Small intestine (tissue), 7 donors: ENCODE measurements around the gene CCDC198. TPM values are rescaled to one million over a fixed set of nuclear protein-coding genes. Genes with fewer than 3 reads are reported as not detected.

ENCODE experiments used
- DNase-seq, 2 donors: peaks; one replicate each; pipeline versions ENCODE4 v3.0.0 to v3.0.0-alpha.2; 2013
- FAIRE-seq: peaks from 2 replicates; lab custom pipeline; 2012; peaks lifted over from hg19 to GRCh38; lab: Jason Lieb, UNC
- H3K27ac ChIP-seq, 3 donors: one replicate each; pipeline ENCODE4 v1.5.1; 2013; ENCODE audit warnings: low read length in 2 of 3, mild to moderate bottlenecking in 2 of 3, control low read depth in 1 of 3, inconsistent platforms in 1 of 3, low read depth in 1 of 3, moderate library complexity in 1 of 3
- H3K27me3 ChIP-seq, 3 donors: one replicate each; pipeline ENCODE4 v1.6.1; 2013; ENCODE audit warnings: low read length in 3 of 3, inconsistent platforms in 1 of 3; ENCODE audit not compliant: control insufficient read depth in 3 of 3, insufficient read depth in 3 of 3
- H3K36me3 ChIP-seq, 3 donors: one replicate each; pipeline ENCODE4 v1.6.1; 2013; ENCODE audit warnings: low read length in 3 of 3, inconsistent platforms in 1 of 3, low read depth in 1 of 3, mild to moderate bottlenecking in 1 of 3, moderate library complexity in 1 of 3; ENCODE audit not compliant: control insufficient read depth in 3 of 3, insufficient read depth in 2 of 3
- H3K4me1 ChIP-seq, 3 donors: one replicate each; pipeline ENCODE4 v1.6.1; 2013; ENCODE audit warnings: low read length in 2 of 3, inconsistent platforms in 1 of 3, low read depth in 1 of 3, mild to moderate bottlenecking in 1 of 3, moderate library complexity in 1 of 3; ENCODE audit not compliant: control insufficient read depth in 3 of 3, insufficient read depth in 2 of 3
- H3K4me3 ChIP-seq, 3 donors: one replicate each; pipeline ENCODE4 v1.5.1; 2013; ENCODE audit warnings: low read length in 3 of 3, control low read depth in 1 of 3, inconsistent platforms in 1 of 3, low read depth in 1 of 3, mild to moderate bottlenecking in 1 of 3, moderate library complexity in 1 of 3
- H3K9me3 ChIP-seq, 2 donors: one replicate each; pipeline ENCODE4 v1.6.1; 2013; ENCODE audit warnings: low read depth in 1 of 2, low read length in 1 of 2; ENCODE audit not compliant: control insufficient read depth in 2 of 2, insufficient read depth in 1 of 2
- WGBS, 3 donors: extraction: QIAGEN DNeasy Blood & Tissue Kit; methylation state at CpG; one replicate each; pipeline ENCODE4 v1.1.7; 2013; 5-methylcytosine and 5-hydroxymethylcytosine counted together
- polyA plus RNA-seq, 4 donors: library from polyadenylated mRNA; stranded (reverse) in 3 of 4; unstranded in 1 of 4; fragments of 200-250 nt in 3 of 4; fragments of 120-200 nt in 1 of 4; gene quantifications; one replicate each; pipeline versions ENCODE4 v1.2.1 to v1.2.3, GENCODE V29; 2013
- donor health status: healthy with polysubstance abuse.
- donor health status: control.
- donor health status: control.
- donor health status: Bipolar disorder and iron deficiency.
- donor health status: healthy.

The CCDC198 gene
- polyA plus RNA-seq, 4 donors = 0.45 to 90.1 (median 0.80) TPM

GRCh38 chr14:57502586-57503254 is 9.1 kb upstream of the CCDC198 start:
- H3K4me1 ChIP-seq = no peaks in the 10 kb centered on the region
- 82 to 90% (median 82%) methylated on average over 8 of the region's 8 CpGs for WGBS, 3 donors
- H3K27me3 ChIP-seq = no peaks in the 10 kb centered on the region
- FAIRE-seq (no peak), DNase-seq (no peak)
- H3K9me3 ChIP-seq = no peaks in the 10 kb centered on the region
- no peaks in the 10 kb centered on the region for H3K36me3 ChIP-seq
- no peak overlapping the region for H3K27ac ChIP-seq
- H3K4me3 ChIP-seq = no peak overlapping the region

DNA sequence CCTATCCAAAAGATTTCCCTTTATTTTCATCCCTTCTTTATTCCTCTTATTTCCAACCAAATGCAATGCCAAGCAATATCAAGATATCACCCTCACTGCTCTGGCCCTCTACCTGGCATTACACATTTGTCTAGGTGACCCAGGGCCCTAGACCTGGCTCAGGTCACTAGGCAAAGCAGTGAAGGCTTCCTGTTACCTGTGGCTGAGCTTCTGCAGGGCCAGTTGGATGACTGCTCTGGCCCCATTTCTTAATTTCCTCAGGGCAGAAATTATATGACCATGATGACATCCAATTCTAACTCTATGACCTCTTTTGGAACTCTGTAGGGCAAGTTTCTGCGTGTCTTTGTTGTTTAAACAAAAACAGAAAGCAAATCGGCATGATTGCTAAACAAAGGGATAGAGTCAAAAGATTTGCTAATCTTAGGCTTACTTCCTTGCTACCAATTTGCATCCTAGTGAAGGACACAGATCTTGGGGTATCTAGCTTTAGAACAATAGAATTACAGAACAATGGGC is 7.4 kb upstream of the CCDC198 start:
- H3K27ac ChIP-seq = no peak overlapping the region
- no peaks in the 10 kb centered on the region for H3K27me3 ChIP-seq
- no peak for FAIRE-seq

GRCh38 chr14:57498659-57499058 is 5.0 kb upstream of the CCDC198 start:
- H3K9me3 ChIP-seq = no peaks in the 10 kb centered on the region
- peaks cover 0 to 29% (median 0%) of the 10 kb centered on the region in 3 donors for H3K4me1 ChIP-seq
- FAIRE-seq (peak; percentile 97), DNase-seq (no peak)
- no peaks in the 10 kb centered on the region for H3K36me3 ChIP-seq
- no peak overlapping the region for H3K4me3 ChIP-seq
- H3K27ac ChIP-seq = no peak overlapping the region
- H3K27me3 ChIP-seq = no peaks in the 10 kb centered on the region

More for the DNA sequence above, 7.4 kb upstream of the CCDC198 start:
- WGBS, 3 donors = 27 to 40% (median 31%) methylated on average over 2 of the region's 2 CpGs
- Histone ChIP-seq H3K4me3 (no peak overlapping the region), H3K4me1 (peaks cover 0 to 13% (median 0%) of the 10 kb centered on the region in 3 donors), H3K36me3 (no peaks in the 10 kb centered on the region), H3K9me3 (no peaks in the 10 kb centered on the region)
- DNase-seq = no peak

DNA sequence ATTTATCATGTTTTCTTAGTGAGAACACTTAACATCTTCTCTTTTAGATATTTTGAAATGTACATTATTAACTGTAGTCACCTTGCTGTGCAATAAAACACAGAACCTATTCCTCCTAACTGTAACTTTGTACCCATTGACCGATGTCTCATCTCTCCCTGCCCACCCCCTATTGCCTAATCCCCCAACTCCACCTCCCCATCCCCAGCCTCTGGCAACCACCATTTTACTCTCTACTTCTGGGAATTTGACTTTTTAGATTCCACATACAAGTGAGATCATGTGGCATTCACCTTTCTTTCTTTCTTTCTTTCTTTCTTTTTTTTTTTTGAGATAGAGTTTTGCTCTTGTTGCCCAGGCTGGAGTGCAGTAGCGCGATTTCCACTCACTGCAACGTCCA is 4.4 kb upstream of the CCDC198 start:
- H3K4me3 ChIP-seq = no peak overlapping the region
- DNase-seq (peak in 1 of 2 donors; percentile 26), FAIRE-seq (no peak)
- H3K27me3 ChIP-seq = no peaks in the 10 kb centered on the region
- H3K36me3 ChIP-seq = no peaks in the 10 kb centered on the region
- H3K4me1 ChIP-seq = peaks cover 0 to 29% (median 0%) of the 10 kb centered on the region in 3 donors
- H3K9me3 ChIP-seq = no peaks in the 10 kb centered on the region
- no peak overlapping the region for H3K27ac ChIP-seq
- WGBS, 3 donors = 82 to 88% (median 82%) methylated on average over 4 of the region's 4 CpGs

DNA sequence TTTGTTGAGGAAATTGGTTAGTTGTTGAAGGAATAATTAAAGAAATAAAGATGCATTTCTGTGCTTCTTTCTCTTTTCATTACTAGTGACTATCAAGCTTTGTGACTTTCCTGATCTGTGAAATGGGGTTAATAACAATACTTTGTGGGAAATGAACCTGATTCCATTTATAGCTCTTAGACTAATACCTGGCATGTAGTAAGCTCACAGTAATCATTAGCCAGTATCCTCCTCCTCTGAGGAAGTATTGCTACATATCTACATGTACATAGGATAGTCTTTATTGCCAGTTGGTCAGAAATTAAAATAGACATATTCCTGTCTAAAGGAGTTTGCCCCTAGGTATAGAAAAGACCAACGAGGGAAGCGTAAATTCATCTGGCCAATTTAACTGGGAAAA is 1.8 kb upstream of the CCDC198 start:
- Histone ChIP-seq H3K27ac (peak overlapping the region in 1 of 3 donors; percentile 56), H3K9me3 (no peaks in the 10 kb centered on the region), H3K4me1 (peaks cover 0 to 32% (median 0%) of the 10 kb centered on the region in 3 donors), H3K27me3 (no peaks in the 10 kb centered on the region), H3K36me3 (no peaks in the 10 kb centered on the region), H3K4me3 (no peak overlapping the region)
- 56 to 82% (median 74%) methylated on average over 2 of the region's 2 CpGs for WGBS, 3 donors
- DNase-seq (peak; percentile 14 to 50), FAIRE-seq (no peak)

- DNase-seq = peak; percentile 32 to 49
- Histone ChIP-seq H3K4me1 (peaks cover 0 to 32% (median 0%) of the 10 kb centered on the region in 3 donors), H3K36me3 (no peaks in the 10 kb centered on the region), H3K27ac (peak overlapping the region in 1 of 3 donors; percentile 59), H3K9me3 (no peaks in the 10 kb centered on the region), H3K4me3 (peak overlapping the region in 1 of 3 donors; percentile 33), H3K27me3 (no peaks in the 10 kb centered on the region)
- FAIRE-seq = no peak
- WGBS, 3 donors = 11 to 24% (median 18%) methylated on average over 2 of the region's 2 CpGs
Measured at GRCh38 chr14:57492859-57493258, 798 bp downstream of the CCDC198 start.

GRCh38 chr14:57491640-57492039 is 2.0 kb downstream of the CCDC198 start:
- Histone ChIP-seq H3K4me1 (peaks cover 0 to 23% (median 0%) of the 10 kb centered on the region in 3 donors), H3K27me3 (no peaks in the 10 kb centered on the region), H3K27ac (no peak overlapping the region), H3K9me3 (no peaks in the 10 kb centered on the region), H3K4me3 (no peak overlapping the region), H3K36me3 (no peaks in the 10 kb centered on the region)
- DNase-seq (no peak), FAIRE-seq (no peak)
- 69 to 81% (median 75%) methylated on average over 1 of the region's 1 CpG for WGBS, 3 donors

GRCh38 chr14:57487771-57488170 is 5.9 kb downstream of the CCDC198 start:
- WGBS, 3 donors = 73 to 93% (median 80%) methylated on average over 1 of the region's 1 CpG
- peaks cover 0 to 3% (median 0%) of the 10 kb centered on the region in 3 donors for H3K4me1 ChIP-seq
- H3K27me3 ChIP-seq = no peaks in the 10 kb centered on the region
- peaks cover 0 to 4% (median 0%) of the 10 kb centered on the region in 3 donors for H3K36me3 ChIP-seq
- H3K9me3 ChIP-seq = no peaks in the 10 kb centered on the region
- DNase-seq (no peak), FAIRE-seq (no peak)
- H3K27ac ChIP-seq = no peak overlapping the region
- no peak overlapping the region for H3K4me3 ChIP-seq
